ENCODE data around the gene PNLIPRP3. TPM values are rescaled to one million over a fixed set of nuclear protein-coding genes. Genes with fewer than 3 reads are reported as not detected.

PNLIPRP3 gene
- polyA plus RNA-seq, 3 donors, result not detected

GRCh38 chr10:116465546-116465945 is 37.9 kb downstream of the PNLIPRP3 start:
- Mint-ChIP-seq H3K36me3 (no peaks in the 10 kb centered on the region), H3K4me1 (peaks cover 20% of the 10 kb centered on the region)
- H3K4me2 ChIP-seq (replicated peaks; ENCODE audit: extremely low read depth, low read length, poor library complexity, severe bottlenecking), result peak overlapping the region; percentile 21

DNA sequence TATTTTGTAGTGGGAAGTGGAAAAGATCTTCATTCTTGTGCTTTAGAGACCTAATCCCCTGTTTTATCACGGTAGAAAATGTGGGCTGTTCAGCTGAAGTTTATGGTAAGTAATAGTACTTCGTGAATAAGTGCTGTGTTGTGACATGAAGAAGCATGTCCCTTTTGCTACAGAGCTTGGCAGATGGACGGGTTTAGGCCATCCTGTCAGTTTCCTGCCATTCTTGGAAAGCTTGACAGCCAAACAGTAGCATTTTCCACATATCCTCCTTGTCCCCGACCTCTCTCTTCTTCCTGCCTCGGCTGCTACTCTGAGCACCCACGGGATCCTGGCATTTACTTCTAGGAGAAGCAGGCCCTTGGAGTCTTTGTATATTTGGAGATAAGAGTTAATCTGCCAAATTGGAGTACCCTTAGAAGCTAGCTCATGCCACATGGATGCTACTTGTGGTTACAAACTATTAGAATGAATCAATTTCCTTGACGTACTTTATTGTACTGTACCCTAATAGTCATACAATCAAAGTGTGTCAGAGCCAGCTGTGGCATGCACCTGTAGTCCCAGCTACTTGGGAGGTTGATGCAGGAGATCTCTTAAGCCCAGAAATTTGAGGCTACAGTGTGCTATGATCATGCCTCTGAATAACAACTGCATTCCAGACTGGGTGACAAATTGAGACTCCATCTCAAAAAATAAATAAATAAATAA is 39.2 kb downstream of the PNLIPRP3 start:
- 95% methylated on average over 3 of the region's 7 CpGs for WGBS (ENCODE audit: insufficient coverage)
- H3K27ac Mint-ChIP-seq, result no peak overlapping the region
- intact Hi-C loops (cut with micrococcal nuclease), result no loop called here

More at GRCh38 chr10:116465546-116465945, 37.9 kb downstream of the PNLIPRP3 start:
- peak overlapping the region; percentile 6 to 69 for H3K27ac ChIP-seq (ENCODE audit: low read depth in 1 of 2, low read length in 2 of 2)
- peaks cover 25 to 28% of the 10 kb centered on the region in 2 donors for H3K4me1 ChIP-seq (ENCODE audit: control insufficient read depth in 1 of 2, insufficient read depth in 2 of 2, low read length in 2 of 2)
- H3K4me3 Mint-ChIP-seq, result peak overlapping the region in 1 of 2 donors; percentile 8
- peak; percentile 67 to 77 (median 76) for DNase-seq
- peaks cover 0 to 4% (median 0%) of the 10 kb centered on the region in 7 donors for H3K9me3 Mint-ChIP-seq
- H3K9ac ChIP-seq (ENCODE audit: insufficient read depth, low read length, poor library complexity, severe bottlenecking), result no peak overlapping the region
- H3K36me3 ChIP-seq (replicated peaks in 1 of 2; ENCODE audit: control insufficient read depth in 1 of 2, insufficient read depth in 2 of 2, low read length in 2 of 2), result no peaks in the 10 kb centered on the region
- H2AFZ ChIP-seq (ENCODE audit: insufficient read depth, low read depth, low read length, poor library complexity, severe bottlenecking), result peak overlapping the region; percentile 37
- peaks cover 0 to 2% (median 0%) of the 10 kb centered on the region in 3 donors for H3K27me3 Mint-ChIP-seq (ENCODE audit: low read depth in 3 of 3)
- WGBS (ENCODE audit: insufficient coverage), result 13% methylated on average over 2 of the region's 3 CpGs
- intact Hi-C loops (cut with micrococcal nuclease), result no loop called here
- no peaks in the 10 kb centered on the region for H3K79me2 ChIP-seq (ENCODE audit: insufficient read depth, low read length)
- no peaks in the 10 kb centered on the region for H3K9me3 ChIP-seq (replicated peaks in 1 of 2; ENCODE audit: control insufficient read depth in 1 of 2, insufficient read depth in 1 of 2, low read length in 2 of 2)
- TF ChIP-seq CTCF (IDR thresholded peaks at IDR 0.05), result no peak
- peak overlapping the region in 1 of 3 experiments; percentile 18 for H3K4me3 ChIP-seq (replicated peaks in 1 of 3; ENCODE audit: low read depth in 2 of 3, low read length in 3 of 3)
- no peaks in the 10 kb centered on the region for H4K20me1 ChIP-seq (ENCODE audit: insufficient read depth, low read length)
- no peaks in the 10 kb centered on the region for H3K27me3 ChIP-seq (ENCODE audit: control insufficient read depth in 2 of 2, insufficient read depth in 2 of 2, low read length in 2 of 2)
- peak overlapping the region; percentile 70 to 89 (median 77) for H3K27ac Mint-ChIP-seq

More for the DNA sequence above, 39.2 kb downstream of the PNLIPRP3 start:
- H3K9me3 ChIP-seq (replicated peaks in 1 of 2; ENCODE audit: control insufficient read depth in 1 of 2, insufficient read depth in 1 of 2, low read length in 2 of 2), result no peaks in the 10 kb centered on the region
- H3K36me3 Mint-ChIP-seq, result no peaks in the 10 kb centered on the region
- peaks cover 0 to 4% (median 0%) of the 10 kb centered on the region in 7 donors for H3K9me3 Mint-ChIP-seq
- H3K79me2 ChIP-seq (ENCODE audit: insufficient read depth, low read length), result no peaks in the 10 kb centered on the region
- no peak overlapping the region for H3K9ac ChIP-seq (ENCODE audit: insufficient read depth, low read length, poor library complexity, severe bottlenecking)
- H3K4me1 Mint-ChIP-seq, result peaks cover 20% of the 10 kb centered on the region
- no peaks in the 10 kb centered on the region for H4K20me1 ChIP-seq (ENCODE audit: insufficient read depth, low read length)
- peaks cover 25 to 28% of the 10 kb centered on the region in 2 donors for H3K4me1 ChIP-seq (ENCODE audit: control insufficient read depth in 1 of 2, insufficient read depth in 2 of 2, low read length in 2 of 2)
- H3K27ac ChIP-seq (ENCODE audit: low read depth in 1 of 2, low read length in 2 of 2), result no peak overlapping the region
- DNase-seq, result no peak
- peaks cover 0 to 2% (median 0%) of the 10 kb centered on the region in 3 donors for H3K27me3 Mint-ChIP-seq (ENCODE audit: low read depth in 3 of 3)
- H3K4me3 ChIP-seq (replicated peaks in 1 of 3; ENCODE audit: low read depth in 2 of 3, low read length in 3 of 3), result no peak overlapping the region
- no peaks in the 10 kb centered on the region for H3K27me3 ChIP-seq (ENCODE audit: control insufficient read depth in 2 of 2, insufficient read depth in 2 of 2, low read length in 2 of 2)
- no peaks in the 10 kb centered on the region for H3K36me3 ChIP-seq (replicated peaks in 1 of 2; ENCODE audit: control insufficient read depth in 1 of 2, insufficient read depth in 2 of 2, low read length in 2 of 2)
- TF ChIP-seq CTCF (IDR thresholded peaks at IDR 0.05), result no peak
- H3K4me2 ChIP-seq (replicated peaks; ENCODE audit: extremely low read depth, low read length, poor library complexity, severe bottlenecking), result no peak overlapping the region
- no peak overlapping the region for H3K4me3 Mint-ChIP-seq
- H2AFZ ChIP-seq (ENCODE audit: insufficient read depth, low read depth, low read length, poor library complexity, severe bottlenecking), result no peak overlapping the region

Measured in CD14-positive monocyte (primary cell).